Mesodermal cell (in vitro differentiated cells): ENCODE measurements around the gene TTC24. TPM values are rescaled to one million over a fixed set of nuclear protein-coding genes. Genes with fewer than 3 reads are reported as not detected.

Source experiments
- H3K27ac ChIP-seq: 2 replicates; pipeline ENCODE4 v1.7.0; 2013; ENCODE audit warnings: mild to moderate bottlenecking, low read depth, low read length, moderate library complexity; ENCODE audit not compliant: severe bottlenecking
- H3K36me3 ChIP-seq: 2 replicates; pipeline ENCODE4 v1.7.1; 2013; ENCODE audit warnings: mild to moderate bottlenecking, low read length, moderate library complexity; ENCODE audit not compliant: control insufficient read depth, insufficient read depth
- H3K4me1 ChIP-seq: one replicate; pipeline ENCODE4 v1.7.1; 2013; ENCODE audit warnings: mild to moderate bottlenecking, low read length; ENCODE audit not compliant: insufficient read depth, control insufficient read depth, poor library complexity, severe bottlenecking
- H3K4me3 ChIP-seq: 2 replicates; pipeline ENCODE4 v1.7.0; 2013; ENCODE audit warnings: low read length, control low read depth, mild to moderate bottlenecking; ENCODE audit not compliant: insufficient read depth, poor library complexity, severe bottlenecking; ENCODE audit errors: extremely low read depth
- H3K9me3 ChIP-seq: 2 replicates; pipeline ENCODE4 v1.7.1; 2013; ENCODE audit warnings: mild to moderate bottlenecking, low read length, moderate library complexity; ENCODE audit not compliant: control insufficient read depth
- WGBS, 2 experiments: methylation state at CpG; one replicate each; pipeline ENCODE4 v1.1.5; 2013; ENCODE audit warnings: missing lambda C conversion rate in 2 of 2; ENCODE audit not compliant: insufficient coverage in 2 of 2; 5-methylcytosine and 5-hydroxymethylcytosine counted together
- polyA plus RNA-seq, 2 experiments: library from polyadenylated mRNA; stranded (reverse); fragments of 50-300 nt; gene quantifications; one replicate each; pipeline ENCODE4 v1.2.3, GENCODE V29; 2013

TTC24 gene
- polyA plus RNA-seq (2013, experiment 1 of 2) = not detected
- polyA plus RNA-seq (2013, experiment 2 of 2) = not detected

- Histone ChIP-seq H3K4me1 (no peaks in the 10 kb centered on the region), H3K36me3 (no peaks in the 10 kb centered on the region), H3K27ac (no peak within 1 kb of the TSS), H3K4me3 (no peak within 1 kb of the TSS), H3K9me3 (no peaks in the 10 kb centered on the region)
- 80 to 94% methylated on average over 3 to 5 of the region's 5 CpGs for WGBS, 2 experiments
Observed at GRCh38 chr1:156579472-156579871, at the start of gene TTC24. TTC24 (plus strand) TSS chr1:156579723; CDS start chr1:156581365, 1,642 bp downstream.

GRCh38 chr1:156530006-156530405 is 49.5 kb upstream of the TTC24 start:
- WGBS, 2 experiments = 97 to 99% methylated on average over 12 to 18 of the region's 18 CpGs
- H3K36me3 ChIP-seq = peaks cover 84% of the 10 kb centered on the region

DNA sequence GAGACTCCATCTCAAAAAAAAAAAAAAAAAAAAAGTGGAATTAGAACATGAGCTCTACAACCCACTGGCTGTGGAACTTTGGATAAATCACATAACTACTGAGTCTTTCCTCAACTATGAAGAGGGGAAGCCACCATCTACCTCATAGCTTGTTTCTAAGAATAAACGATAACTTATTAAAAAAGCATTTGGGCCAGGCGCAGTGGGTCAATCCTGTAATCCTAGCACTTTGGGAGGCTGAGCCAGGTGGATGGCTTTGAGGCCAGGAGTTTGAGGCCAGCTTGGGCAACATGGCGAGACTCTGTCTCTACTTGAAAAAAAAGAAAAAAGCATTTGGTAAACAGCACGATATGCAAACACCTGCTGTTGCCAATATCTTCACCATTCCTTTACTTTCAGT is 47.1 kb upstream of the TTC24 start:
- H3K4me3 ChIP-seq = no peak overlapping the region
- 90 to 91% methylated on average over 3 of the region's 4 CpGs for WGBS, 2 experiments
- no peaks in the 10 kb centered on the region for H3K4me1 ChIP-seq
- no peaks in the 10 kb centered on the region for H3K9me3 ChIP-seq
- peaks cover 95% of the 10 kb centered on the region for H3K36me3 ChIP-seq
- H3K27ac ChIP-seq = no peak overlapping the region

More at GRCh38 chr1:156530006-156530405, 49.5 kb upstream of the TTC24 start:
- Histone ChIP-seq H3K4me1 (no peaks in the 10 kb centered on the region), H3K9me3 (no peaks in the 10 kb centered on the region), H3K4me3 (no peak overlapping the region), H3K27ac (no peak overlapping the region)

DNA sequence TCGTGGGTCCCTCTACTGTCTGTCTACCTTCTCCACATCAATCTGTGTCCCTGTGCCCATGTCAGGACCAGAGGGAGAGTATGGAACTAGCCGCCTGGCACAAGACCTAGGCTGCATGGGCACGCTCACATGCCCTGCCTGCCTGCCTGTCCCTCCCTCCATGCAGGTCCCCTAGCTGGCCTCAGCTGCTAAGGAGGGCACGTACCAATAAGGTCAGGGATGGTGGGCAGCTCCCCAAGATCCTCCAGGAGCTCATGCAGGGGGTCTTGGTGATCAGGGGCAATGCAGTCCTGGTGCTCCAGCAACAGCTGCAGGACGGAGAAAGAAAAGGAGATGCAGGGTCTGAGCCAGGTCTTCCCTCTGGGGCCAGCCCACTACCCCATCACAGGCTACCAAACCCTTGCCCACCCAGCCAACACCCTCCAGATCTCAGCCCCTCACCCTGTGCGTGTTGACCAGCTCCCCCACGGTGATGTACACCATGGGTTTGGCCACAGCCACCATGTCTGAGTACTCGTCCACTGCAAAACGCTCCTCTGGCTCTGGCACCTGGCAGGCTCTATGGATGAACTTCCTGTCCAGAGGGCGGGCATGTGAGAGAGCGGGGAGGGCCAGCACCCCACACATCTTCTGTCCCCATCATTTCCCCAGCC is 45.8 kb upstream of the TTC24 start:
- WGBS, 2 experiments = 94 to 97% methylated on average over 8 to 10 of the region's 11 CpGs
- Histone ChIP-seq H3K36me3 (peaks cover 95% of the 10 kb centered on the region), H3K27ac (no peak overlapping the region)

DNA sequence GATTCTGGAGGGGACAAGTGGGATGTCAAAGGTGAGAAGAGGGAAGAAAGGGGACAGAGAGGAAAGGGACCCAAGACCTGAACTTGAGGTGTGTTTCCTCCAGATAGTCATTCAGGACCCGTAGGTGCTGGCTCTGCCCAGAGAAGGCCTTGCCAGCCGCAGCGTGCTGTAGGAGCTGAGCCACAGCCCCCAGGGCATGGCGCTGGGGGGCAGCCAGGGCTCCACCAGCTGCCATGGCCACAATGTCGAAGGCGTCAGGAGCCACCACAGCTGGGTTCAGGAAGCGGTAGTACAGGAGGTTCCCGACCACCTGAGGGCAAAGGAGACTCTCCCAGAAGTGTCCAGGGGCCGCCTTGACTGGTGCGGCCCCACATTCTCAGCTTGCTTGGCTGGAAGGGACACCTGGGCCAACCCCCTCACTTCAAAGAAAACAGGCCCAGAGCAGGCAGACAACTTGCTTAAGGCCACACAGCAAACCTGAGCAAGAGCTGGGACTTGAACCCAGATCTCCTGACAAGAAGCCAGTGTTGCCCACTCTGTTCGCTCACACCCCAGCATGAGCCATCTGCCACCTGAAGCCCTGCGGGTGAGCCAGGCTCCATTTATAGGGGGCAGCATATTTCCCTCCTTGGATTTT is 45.0 kb upstream of the TTC24 start:
- H3K4me3 ChIP-seq = no peak overlapping the region
- peaks cover 95% of the 10 kb centered on the region for H3K36me3 ChIP-seq
- H3K9me3 ChIP-seq = no peaks in the 10 kb centered on the region
- WGBS, 2 experiments = 97 to 98% methylated on average over 9 to 11 of the region's 12 CpGs
- no peak overlapping the region for H3K27ac ChIP-seq
- H3K4me1 ChIP-seq = no peaks in the 10 kb centered on the region

More for the DNA sequence above, 45.8 kb upstream of the TTC24 start:
- Histone ChIP-seq H3K4me3 (no peak overlapping the region), H3K4me1 (no peaks in the 10 kb centered on the region), H3K9me3 (no peaks in the 10 kb centered on the region)

DNA sequence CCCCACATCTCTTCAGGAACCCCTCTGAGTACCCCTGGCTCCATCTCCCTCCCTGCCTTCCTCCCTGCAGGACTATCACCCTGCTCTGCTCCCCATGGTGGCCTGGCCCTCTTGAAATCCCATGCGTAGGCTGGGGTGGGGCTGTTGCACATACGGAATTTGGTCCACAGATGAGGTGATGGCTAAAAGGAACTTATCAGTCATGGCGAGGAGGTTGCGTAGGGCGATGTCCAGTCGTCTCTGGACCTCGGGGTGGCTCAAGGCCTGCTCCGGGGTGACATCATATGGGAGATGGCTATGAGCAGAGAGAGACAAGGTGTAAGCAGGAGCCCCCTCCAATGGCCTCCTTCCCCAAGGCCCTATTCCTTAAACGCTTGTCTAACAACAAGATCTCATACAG is 42.5 kb upstream of the TTC24 start:
- peaks cover 96% of the 10 kb centered on the region for H3K36me3 ChIP-seq
- H3K4me1 ChIP-seq = no peaks in the 10 kb centered on the region
- no peak overlapping the region for H3K4me3 ChIP-seq
- 92 to 96% methylated on average over 7 to 8 of the region's 9 CpGs for WGBS, 2 experiments
- no peaks in the 10 kb centered on the region for H3K9me3 ChIP-seq
- H3K27ac ChIP-seq = no peak overlapping the region

DNA sequence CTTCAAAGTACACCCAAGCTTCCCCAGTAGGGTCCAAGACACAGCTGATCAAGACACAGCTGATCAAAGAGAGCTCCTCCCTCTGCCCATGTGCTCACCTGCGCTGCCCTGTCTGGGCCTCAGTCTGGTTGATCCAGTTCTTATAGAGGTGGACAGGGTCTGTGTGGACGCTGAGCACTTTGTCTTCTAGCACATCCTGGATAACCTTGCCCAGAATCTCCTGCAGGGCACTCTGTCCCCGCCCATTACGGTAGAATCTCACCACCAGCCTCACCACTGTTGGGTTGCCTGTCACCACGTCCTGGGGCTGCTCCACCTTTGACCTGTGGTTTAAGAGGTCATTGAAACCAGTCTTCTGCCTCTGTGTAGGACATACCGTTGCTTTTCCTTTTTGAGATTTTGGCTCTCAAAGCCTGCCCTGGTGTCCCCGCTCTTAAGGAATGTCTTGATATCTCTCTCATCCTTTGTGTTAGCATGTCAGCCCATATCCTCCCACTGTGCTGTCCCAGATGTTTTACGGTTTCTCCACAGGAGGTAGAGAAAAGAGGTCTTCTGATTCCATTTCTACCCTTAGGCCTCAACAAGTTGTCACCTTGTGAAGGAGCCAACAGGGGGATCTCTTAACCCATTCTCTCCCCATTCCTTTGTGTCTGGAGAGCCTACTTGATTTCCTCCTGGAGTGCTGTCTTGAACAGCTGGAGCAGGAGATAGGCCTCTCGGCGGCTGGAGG is 40.6 kb upstream of the TTC24 start:
- 91 to 92% methylated on average over 9 of the region's 10 CpGs for WGBS, 2 experiments
- Histone ChIP-seq H3K36me3 (peaks cover 95% of the 10 kb centered on the region), H3K27ac (no peak overlapping the region), H3K9me3 (no peaks in the 10 kb centered on the region), H3K4me3 (no peak overlapping the region), H3K4me1 (no peaks in the 10 kb centered on the region)

GRCh38 chr1:156539818-156540355 is 39.6 kb upstream of the TTC24 start:
- 88 to 90% methylated on average over 2 to 3 of the region's 4 CpGs for WGBS, 2 experiments

DNA sequence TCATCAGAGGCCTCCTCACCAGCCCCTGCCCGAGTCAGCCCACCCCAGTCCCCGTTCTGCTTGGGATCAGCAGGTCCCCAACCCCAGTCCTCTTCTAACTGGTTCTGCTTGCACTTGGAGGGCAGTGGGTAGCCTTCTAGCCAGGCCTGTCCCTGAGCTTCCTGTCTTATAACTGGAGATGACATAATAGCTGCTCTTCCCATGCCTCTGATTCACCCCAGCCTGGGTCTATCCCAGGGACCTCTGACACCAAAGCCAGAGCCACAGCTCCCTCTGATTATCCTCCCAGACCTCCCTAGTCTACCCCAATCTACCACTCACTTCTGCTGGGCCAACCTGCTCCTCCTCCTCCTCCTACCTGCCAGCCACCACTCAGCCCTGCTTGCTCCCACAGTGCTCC is 38.6 kb upstream of the TTC24 start:
- Histone ChIP-seq H3K27ac (no peak overlapping the region), H3K4me1 (no peaks in the 10 kb centered on the region), H3K9me3 (no peaks in the 10 kb centered on the region), H3K36me3 (peaks cover 92% of the 10 kb centered on the region), H3K4me3 (no peak overlapping the region)
- WGBS, 2 experiments = 100% methylated on average over 2 of the region's 2 CpGs

More at GRCh38 chr1:156539818-156540355, 39.6 kb upstream of the TTC24 start:
- H3K9me3 ChIP-seq = no peaks in the 10 kb centered on the region
- peaks cover 94% of the 10 kb centered on the region for H3K36me3 ChIP-seq
- no peak overlapping the region for H3K27ac ChIP-seq
- no peaks in the 10 kb centered on the region for H3K4me1 ChIP-seq
- H3K4me3 ChIP-seq = no peak overlapping the region

DNA sequence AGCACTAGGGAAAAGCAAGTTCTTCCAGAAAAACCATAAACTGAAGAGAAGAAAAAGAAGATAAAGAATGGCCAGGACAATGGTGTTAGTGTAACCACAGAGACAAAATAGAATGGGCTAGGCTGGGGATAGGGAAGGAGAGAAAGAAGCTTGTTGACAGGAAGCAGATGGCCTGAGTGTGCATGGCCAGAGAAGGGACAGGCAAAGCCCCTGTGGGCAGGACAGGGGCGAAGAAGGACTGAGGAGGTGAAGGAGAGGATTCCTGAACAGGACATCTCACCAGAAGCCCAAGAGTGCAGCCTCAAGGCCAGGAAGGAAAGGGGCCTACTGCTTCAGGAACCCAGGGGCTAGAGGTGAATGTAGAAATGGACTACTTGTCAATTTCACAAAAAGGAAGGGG is 36.5 kb upstream of the TTC24 start:
- Histone ChIP-seq H3K27ac (peak overlapping the region; percentile 53), H3K4me3 (no peak overlapping the region), H3K4me1 (no peaks in the 10 kb centered on the region), H3K9me3 (no peaks in the 10 kb centered on the region), H3K36me3 (peaks cover 94% of the 10 kb centered on the region)
- 88 to 100% methylated on average over 1 of the region's 1 CpG for WGBS, 2 experiments
